ENCODE data around the gene AGPAT1.
A peak's percentile ranks its signal among the peaks of the same experiment; 100 is the strongest.

Gene AGPAT1

GRCh38 chr6:32168807-32169591 lies 6.9 kb downstream of the AGPAT1 start:
- no peak for DNase-seq (ENCODE audit: low read depth in 2 of 2)

GRCh38 chr6:32168350-32168749 lies 7.5 kb downstream of the AGPAT1 start:
- DNase-seq (ENCODE audit: low read depth in 2 of 2) = no peak

DNA sequence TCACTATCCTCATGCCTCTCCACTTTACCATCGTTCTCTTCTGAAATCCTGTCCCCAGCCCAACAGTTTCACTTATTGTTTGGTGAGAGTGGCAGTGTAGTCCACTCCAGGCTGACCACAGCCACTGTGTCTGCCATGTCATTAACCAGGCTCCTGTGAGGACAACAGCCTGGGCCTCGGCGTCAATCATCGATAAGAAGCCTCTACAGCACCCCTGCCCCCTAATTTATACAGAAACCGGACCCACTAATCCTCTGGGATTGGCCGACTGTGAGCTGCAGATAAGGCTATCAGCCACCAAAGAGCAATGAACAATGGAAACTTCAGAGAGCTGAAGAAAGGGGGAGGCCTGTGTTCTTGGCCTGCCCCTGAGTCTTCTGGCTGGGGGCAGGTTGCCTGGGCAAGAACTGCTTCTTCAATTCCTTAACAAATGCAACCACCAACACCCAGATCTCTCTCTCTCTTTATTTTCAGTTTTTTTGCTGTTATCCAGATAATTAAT lies 8.1 kb downstream of the AGPAT1 start:
- DNase-seq (ENCODE audit: low read depth in 2 of 2) = no peak

DNA sequence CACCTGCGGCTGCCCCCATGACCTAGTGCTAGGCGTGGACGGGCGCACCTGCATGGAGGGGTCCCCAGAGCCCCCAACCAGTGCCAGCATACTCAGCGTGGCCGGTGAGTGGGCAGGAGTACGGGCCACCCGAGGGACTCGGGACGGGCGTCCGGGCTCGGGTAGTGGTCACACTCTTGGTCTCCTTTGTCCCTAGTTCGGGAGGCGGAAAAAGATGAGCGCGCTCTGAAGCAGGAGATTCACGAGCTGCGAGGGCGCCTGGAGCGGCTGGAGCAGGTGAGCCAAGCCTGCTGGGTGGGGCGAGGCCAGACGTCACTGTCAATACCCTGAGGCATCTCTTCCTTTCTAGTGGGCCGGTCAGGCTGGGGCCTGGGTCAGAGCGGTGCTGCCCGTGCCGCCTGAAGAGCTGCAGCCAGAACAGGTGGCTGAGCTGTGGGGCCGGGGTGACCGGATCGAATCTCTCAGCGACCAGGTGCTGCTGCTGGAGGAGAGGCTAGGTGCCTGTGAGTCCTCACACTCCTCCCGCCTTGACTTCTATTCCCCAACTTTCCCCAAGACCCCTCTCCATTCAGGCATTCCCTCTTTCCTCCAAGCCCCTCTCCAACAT lies 8.6 kb downstream of the AGPAT1 start:
- DNase-seq (ENCODE audit: low read depth in 2 of 2) = no peak

DNA sequence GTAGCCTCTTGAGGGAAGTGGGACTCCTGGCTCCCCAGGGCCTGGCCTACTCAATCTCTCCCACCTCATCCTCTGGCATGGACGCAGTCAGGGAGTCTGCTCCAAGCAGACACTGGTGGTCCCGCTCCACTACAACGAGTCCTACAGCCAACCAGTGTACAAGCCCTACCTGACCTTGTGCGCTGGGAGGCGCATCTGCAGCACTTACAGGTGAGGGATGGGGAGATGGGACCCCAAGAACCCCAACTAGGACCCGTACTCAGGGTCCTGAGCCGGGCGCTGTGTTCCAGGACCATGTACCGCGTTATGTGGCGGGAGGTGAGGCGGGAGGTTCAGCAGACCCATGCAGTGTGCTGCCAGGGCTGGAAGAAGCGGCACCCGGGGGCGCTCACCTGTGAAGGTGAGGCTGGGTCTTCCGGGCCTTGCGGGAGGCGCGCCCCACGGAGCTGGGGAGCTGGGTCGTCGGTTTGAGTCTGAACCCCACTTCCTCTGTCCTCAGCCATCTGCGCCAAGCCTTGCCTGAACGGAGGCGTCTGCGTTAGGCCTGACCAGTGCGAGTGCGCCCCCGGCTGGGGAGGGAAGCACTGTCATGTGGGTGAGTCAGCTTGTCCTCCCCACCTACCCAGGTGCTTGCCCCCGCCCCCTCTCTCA lies 9.3 kb downstream of the AGPAT1 start:
- no peak for DNase-seq (ENCODE audit: low read depth in 2 of 2)

GRCh38 chr6:32164295-32164694 lies 11.6 kb downstream of the AGPAT1 start, which contains the start of gene EGFL8:
Gene EGFL8 (plus strand): TSS chr6:32164595. CDS start chr6:32166166, 1,571 bp downstream.
- DNase-seq (ENCODE audit: low read depth in 2 of 2) = no peak

GRCh38 chr6:32163559-32164258 lies 12.2 kb downstream of the AGPAT1 start:
- DNase-seq (ENCODE audit: low read depth in 2 of 2) = no peak

DNA sequence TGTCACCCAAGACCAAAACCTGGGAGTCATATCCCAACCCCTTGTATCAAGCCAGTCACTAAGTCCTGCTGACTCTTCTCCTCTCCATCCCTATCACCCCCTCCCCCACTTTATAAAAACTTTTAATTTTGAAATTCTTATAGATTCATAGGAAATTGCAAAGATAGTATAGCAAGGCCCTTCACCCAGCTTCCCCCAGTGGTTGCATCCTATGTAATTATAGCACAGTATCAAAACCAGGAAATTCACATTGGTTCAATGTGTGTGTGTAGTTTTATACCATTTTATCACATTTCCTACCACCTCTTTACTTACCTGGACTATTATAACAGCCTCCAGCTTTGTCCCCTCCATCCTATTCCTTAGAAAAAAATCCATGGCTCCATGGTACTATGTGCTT lies 17.8 kb downstream of the AGPAT1 start:
- no peak for DNase-seq (ENCODE audit: low read depth in 2 of 2)

- no peak for DNase-seq (ENCODE audit: low read depth in 2 of 2)
These were observed 19.0 kb downstream of the AGPAT1 start for GRCh38 chr6:32156891-32157290.

- DNase-seq (ENCODE audit: low read depth in 2 of 2) = peak; percentile 41 to 49
These were observed 21.2 kb downstream of the AGPAT1 start for GRCh38 chr6:32154514-32155161.

GRCh38 chr6:32153564-32154513 lies 22.0 kb downstream of the AGPAT1 start, which contains the start of gene PPT2:
Gene PPT2 (plus strand): TSS chr6:32154141. CDS start chr6:32154595, 454 bp downstream.
- DNase-seq (ENCODE audit: low read depth in 2 of 2) = peak; percentile 65 to 68

GRCh38 chr6:32152769-32153563 lies 22.9 kb downstream of the AGPAT1 start:
- no peak for DNase-seq (ENCODE audit: low read depth in 2 of 2)

DNA sequence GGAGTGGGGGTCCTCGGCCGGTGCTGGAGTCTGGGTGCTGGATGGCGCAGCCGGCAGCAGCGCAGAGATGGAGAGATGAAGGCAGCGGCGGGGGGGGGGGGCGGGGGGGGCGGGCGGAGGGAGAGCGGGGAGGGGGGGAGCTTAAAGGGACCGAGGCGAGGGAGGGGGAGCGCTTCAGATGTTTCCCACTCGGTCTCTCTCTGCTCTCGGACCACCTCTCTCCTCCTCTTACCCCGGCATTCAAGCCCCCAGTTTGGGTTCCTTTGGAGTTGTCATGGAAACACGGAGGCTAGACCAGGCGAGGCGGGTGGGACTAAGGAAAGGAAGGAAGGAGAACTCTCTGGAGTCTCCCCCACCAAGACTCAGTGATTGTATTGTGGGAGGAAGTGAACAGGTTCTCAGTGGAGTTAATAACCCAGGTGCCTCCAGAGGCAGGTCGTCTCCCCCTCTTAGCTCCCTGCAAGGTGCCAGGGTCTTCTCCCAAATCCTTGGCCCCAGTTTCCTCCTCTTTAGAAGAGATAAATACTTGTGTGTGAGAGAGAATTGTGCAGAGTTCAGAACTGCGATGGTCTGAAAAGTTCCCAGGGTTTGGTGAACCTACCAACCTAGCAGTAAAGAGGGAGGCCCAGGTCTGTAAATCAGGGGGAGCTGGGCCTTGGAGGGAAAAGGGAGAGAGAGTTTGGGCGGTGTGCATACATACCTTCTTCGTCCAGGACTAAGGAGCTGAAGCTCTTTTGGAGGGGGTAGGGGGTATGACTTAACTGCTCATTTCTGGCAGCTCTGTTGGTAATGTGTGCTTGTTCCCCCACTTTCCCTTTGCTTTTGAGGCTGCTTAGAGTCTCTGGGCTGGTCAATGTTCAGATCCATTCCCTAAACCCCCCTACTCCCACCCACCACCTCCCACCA lies 23.8 kb downstream of the AGPAT1 start, which contains the start of gene PRRT1:
TSS of gene PRRT1 (minus strand) at position 77 of the 906 bp plus-strand sequence. CDS start 112 bp downstream, outside the sequence.
- DNase-seq (ENCODE audit: low read depth in 2 of 2) = no peak

- DNase-seq (ENCODE audit: low read depth in 2 of 2) = no peak
These were observed 24.6 kb downstream of the AGPAT1 start for GRCh38 chr6:32151181-32151862.

DNA sequence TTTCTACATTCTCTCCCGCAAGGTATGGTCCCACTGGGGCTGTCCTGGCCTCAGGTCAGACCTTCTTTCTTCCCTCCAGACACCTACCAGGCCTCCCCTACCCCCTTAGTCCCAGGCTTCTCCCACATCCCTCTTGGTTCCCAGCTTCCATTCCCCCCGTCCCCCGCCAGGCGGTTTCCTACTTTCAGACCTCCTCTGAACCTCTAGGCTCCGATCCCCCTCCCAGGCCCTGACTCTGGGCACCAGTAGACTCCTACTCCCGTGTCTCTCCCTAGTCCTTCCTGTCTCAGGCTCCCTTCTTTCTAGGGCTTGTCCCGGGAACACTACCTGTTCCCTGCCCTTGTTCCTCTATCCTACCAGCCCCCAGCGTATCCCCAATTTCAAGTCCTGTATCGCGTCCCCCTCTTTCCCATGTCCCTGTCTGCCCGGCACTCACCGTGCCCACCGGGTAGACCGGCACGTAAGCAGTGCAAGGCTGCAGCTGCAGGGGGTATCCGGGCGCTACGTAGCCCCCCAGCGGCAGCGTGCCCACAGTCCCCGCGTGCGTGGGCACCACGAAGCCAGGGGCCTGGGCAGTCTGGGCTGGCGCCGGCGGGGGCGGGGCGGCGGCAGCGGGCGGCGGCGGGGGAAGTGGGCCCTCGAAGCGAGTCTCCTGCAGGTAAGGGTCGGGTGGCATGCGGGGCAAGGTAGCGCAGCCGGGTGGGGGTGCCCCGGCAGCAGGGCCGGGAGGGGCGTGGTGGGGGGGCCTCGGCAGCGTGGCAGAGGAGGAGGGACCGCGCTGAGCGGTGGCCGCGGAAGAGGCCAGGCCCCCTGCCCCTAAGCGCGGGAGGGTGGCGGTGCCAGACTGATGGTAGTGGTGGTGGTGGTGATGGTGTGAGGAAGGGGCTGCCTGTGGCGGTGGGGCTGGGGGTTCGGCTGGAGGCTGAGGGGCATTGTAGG lies 25.7 kb downstream of the AGPAT1 start:
- no peak for DNase-seq (ENCODE audit: low read depth in 2 of 2)

- no peak for DNase-seq (ENCODE audit: low read depth in 2 of 2)
These were observed 26.7 kb downstream of the AGPAT1 start for GRCh38 chr6:32149092-32149755.

Measured in stimulated activated CD4-positive, alpha-beta T cell treated with anti-CD3 and anti-CD28 coated beads, Interleukin-15, amount 100 ng/mL, for 48 hours (primary cell).